Upper lobe of left lung (tissue), 6 donors: Measurements from ENCODE around the gene GNAZ. TPM values are rescaled to one million over a fixed set of nuclear protein-coding genes. Genes with fewer than 3 reads are reported as not detected.
A peak's percentile ranks its signal among the peaks of the same experiment; 100 is the strongest.

Source experiments
- ATAC-seq, 2 donors: fragments of 200-7000 bp; cut with Tn5 transposase; one replicate each; pipeline ENCODE4 v1.9.1; 2022; ENCODE audit warnings: mild to moderate bottlenecking in 2 of 2, moderate library complexity in 2 of 2; ENCODE audit not compliant: low FRiP score in 2 of 2
- DNase-seq, 2 donors: peaks; one replicate each; pipeline ENCODE4 v3.0.0-alpha.2; 2019 to 2020
- H3K27ac ChIP-seq, 4 donors: fragments of 200-600 bp; sonication (generic); one replicate each; pipeline ENCODE4 v1.5.1; 2016 to 2019
- H3K27me3 ChIP-seq, 4 donors: fragments of 200-600 bp; sonication (generic); one replicate each; pipeline ENCODE4 v1.5.1; 2017 to 2019
- H3K36me3 ChIP-seq, 4 donors: fragments of 200-600 bp; sonication (generic); one replicate each; pipeline ENCODE4 v1.5.1; 2016 to 2019
- H3K4me1 ChIP-seq, 4 donors: fragments of 200-600 bp; sonication (generic); one replicate each; pipeline ENCODE4 v1.5.1; 2018 to 2019
- H3K4me3 ChIP-seq, 4 donors: fragments of 200-600 bp; sonication (generic); one replicate each; pipeline ENCODE4 v1.5.1; 2017 to 2019; ENCODE audit warnings: mild to moderate bottlenecking in 2 of 4, moderate library complexity in 1 of 4
- H3K9me3 ChIP-seq, 4 donors: fragments of 200-600 bp; sonication (generic); one replicate each; pipeline ENCODE4 v1.5.1; 2018 to 2019
- CTCF ChIP-seq, 6 experiments: fragments of 450-650 bp in 4 of 6; fragments of 200-600 bp in 2 of 6; sonication (generic) in 2 of 6; IDR thresholded peaks; one replicate each; pipeline ENCODE4 v1.5.1; 2016 to 2019; ENCODE audit warnings: antibody characterized with exemption in 6 of 6
- EP300 ChIP-seq, 4 donors: sonication (generic); formaldehyde crosslinking; IDR thresholded peaks; one replicate each; pipeline ENCODE4 v1.5.1; 2017; ENCODE audit warnings: antibody characterized with exemption in 4 of 4, control low read depth in 2 of 4
- POLR2A ChIP-seq, 4 donors: fragments of 450-650 bp; IDR thresholded peaks; one replicate each; pipeline ENCODE4 v1.5.1; 2016 to 2017; ENCODE audit warnings: antibody characterized with exemption in 4 of 4, mild to moderate bottlenecking in 2 of 4
- POLR2AphosphoS5 ChIP-seq, 2 donors: sonication (generic); formaldehyde crosslinking; IDR thresholded peaks; one replicate each; pipeline ENCODE4 v1.5.1; 2017; ENCODE audit warnings: antibody characterized with exemption in 2 of 2
- WGBS, 2 donors: methylation state at CpG; one replicate each; pipeline ENCODE4 v1.1.5; 2017 to 2018; 5-methylcytosine and 5-hydroxymethylcytosine counted together
- total RNA-seq, 6 donors: library from RNA; depleted of rRNA in 4 of 6; stranded (reverse); fragments of >200 nt in 4 of 6; gene quantifications; one replicate each; pipeline versions ENCODE4 v1.1.0 to v1.2.1, GENCODE V29; 2016 to 2021
- donor health status: DM: no; HTN: no; CAD: no; lungs with moderate emphysema.
- donor health status: DM: no; HTN: yes; CAD: no; lungs with severe emphysema.

Gene GNAZ
- total RNA-seq, 6 donors from 2014 or later, result 0.80 to 7.3 (median 2.7) TPM; not detected in 1

GRCh38 chr22:23058481-23059283, 11.6 kb upstream of the GNAZ start:
- Histone ChIP-seq H3K9me3 (no peaks in the 10 kb centered on the region), H3K36me3 (no peaks in the 10 kb centered on the region), H3K27ac (no peak overlapping the region), H3K27me3 (no peaks in the 10 kb centered on the region), H3K4me1 (no peaks in the 10 kb centered on the region), H3K4me3 (no peak overlapping the region)
- no peak for TF ChIP-seq CTCF (IDR thresholded peaks at IDR 0.05)
- TF ChIP-seq POLR2A (IDR thresholded peaks at IDR 0.05), result no peak
- TF ChIP-seq POLR2AphosphoS5 (IDR thresholded peaks at IDR 0.05), result no peak
- no peak for TF ChIP-seq EP300 (IDR thresholded peaks at IDR 0.05)
- ATAC-seq (no peak), DNase-seq (peak in 1 of 2 donors; percentile 13)
- WGBS, 2 donors, result 88 to 89% methylated on average over 9 of the region's 9 CpGs

- WGBS, 2 donors, result 93 to 95% methylated on average over 23 to 24 of the region's 24 CpGs
- Histone ChIP-seq H3K27me3 (no peaks in the 10 kb centered on the region), H3K9me3 (no peaks in the 10 kb centered on the region), H3K36me3 (no peaks in the 10 kb centered on the region), H3K4me3 (no peak overlapping the region), H3K27ac (no peak overlapping the region), H3K4me1 (no peaks in the 10 kb centered on the region)
- DNase-seq, result peak; percentile 15 to 60
- no peak for TF ChIP-seq CTCF (IDR thresholded peaks at IDR 0.05)
- no peak for TF ChIP-seq EP300 (IDR thresholded peaks at IDR 0.05)
- no peak for ATAC-seq
Observed at GRCh38 chr22:23059284-23059948, 10.9 kb upstream of the GNAZ start.

- no peak overlapping the region for H3K27ac ChIP-seq
- 76 to 91% methylated on average over 6 to 9 of the region's 9 CpGs for WGBS, 2 donors
- H3K36me3 ChIP-seq, result no peaks in the 10 kb centered on the region
- ATAC-seq, result no peak
- DNase-seq, result peak in 1 of 2 donors; percentile 10
- no peak for TF ChIP-seq EP300 (IDR thresholded peaks at IDR 0.05)
- no peak for TF ChIP-seq POLR2AphosphoS5 (IDR thresholded peaks at IDR 0.05)
- no peak for TF ChIP-seq CTCF (IDR thresholded peaks at IDR 0.05)
- no peak for TF ChIP-seq POLR2A (IDR thresholded peaks at IDR 0.05)
- no peaks in the 10 kb centered on the region for H3K9me3 ChIP-seq
- no peaks in the 10 kb centered on the region for H3K27me3 ChIP-seq
- H3K4me3 ChIP-seq, result no peak overlapping the region
- no peaks in the 10 kb centered on the region for H3K4me1 ChIP-seq
Observed at GRCh38 chr22:23060612-23061400, 9.5 kb upstream of the GNAZ start.

GRCh38 chr22:23061471-23062280, 8.6 kb upstream of the GNAZ start:
- H3K27ac ChIP-seq, result no peak overlapping the region
- peak in 1 of 2 donors; percentile 15 for DNase-seq
- no peaks in the 10 kb centered on the region for H3K36me3 ChIP-seq
- H3K4me3 ChIP-seq, result no peak overlapping the region
- WGBS, 2 donors, result 87 to 92% methylated on average over 15 to 16 of the region's 16 CpGs
- TF ChIP-seq POLR2AphosphoS5 (IDR thresholded peaks at IDR 0.05), result no peak
- TF ChIP-seq POLR2A (IDR thresholded peaks at IDR 0.05), result no peak
- no peak for TF ChIP-seq CTCF (IDR thresholded peaks at IDR 0.05)
- no peaks in the 10 kb centered on the region for H3K4me1 ChIP-seq
- no peaks in the 10 kb centered on the region for H3K27me3 ChIP-seq
- H3K9me3 ChIP-seq, result no peaks in the 10 kb centered on the region
- ATAC-seq, result no peak
